ENCODE data around the gene CYCS. TPM values are rescaled to one million over a fixed set of nuclear protein-coding genes. Genes with fewer than 3 reads are reported as not detected.

Gene CYCS
- total and polyA plus RNA-seq, 8 donors = 13.0 to 31.9 (median 26.3) TPM

DNA sequence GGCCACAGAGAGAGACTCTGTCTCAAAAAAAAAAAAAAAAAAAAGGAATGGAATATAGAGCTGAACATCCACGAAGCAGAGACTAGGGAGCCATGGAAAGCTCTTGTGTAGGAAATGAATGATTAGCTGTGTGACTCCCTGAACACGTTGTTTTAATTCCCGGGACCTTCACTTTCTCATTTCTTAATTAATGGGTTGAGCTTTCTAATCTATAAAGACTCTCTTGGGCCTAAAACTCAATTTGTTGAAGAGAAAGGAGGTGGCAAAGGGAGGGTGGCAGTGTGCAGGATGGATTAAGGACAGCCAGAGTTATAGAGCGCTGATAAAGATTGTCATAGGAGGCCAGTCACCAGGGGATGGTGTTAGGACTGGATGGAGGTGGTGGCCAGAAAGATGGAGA lies 48.0 kb downstream of the CYCS start:
- FAIRE-seq (no peak), DNase-seq (no peak)
- 81 to 89% methylated on average over 4 of the region's 4 CpGs for WGBS, 2 donors

DNA sequence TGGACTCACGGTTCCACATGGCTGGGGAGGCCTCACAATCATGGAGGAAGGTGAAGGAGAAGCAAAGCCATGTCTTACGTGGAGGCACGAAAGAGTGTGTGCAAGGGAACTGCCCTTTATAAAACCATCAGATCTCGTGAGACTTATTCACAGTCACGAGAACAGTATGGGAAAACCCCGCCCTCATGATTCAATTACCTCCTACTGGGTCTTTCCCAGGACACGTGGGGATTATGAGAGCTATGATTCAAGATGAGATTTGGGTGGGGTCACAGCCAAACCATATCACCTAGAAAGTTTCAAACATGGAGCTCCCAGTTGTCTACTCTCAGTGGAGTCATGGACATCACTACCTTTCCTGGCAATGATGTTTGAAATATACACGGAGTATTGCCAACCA lies 49.6 kb downstream of the CYCS start:
- H3K9me3 ChIP-seq = no peaks in the 10 kb centered on the region
- DNase-seq (no peak), ATAC-seq (no peak), FAIRE-seq (no peak)
- no peaks in the 10 kb centered on the region for H3K36me3 ChIP-seq
- 69 to 84% methylated on average over 8 of the region's 8 CpGs for WGBS, 2 donors
- H3K4me3 ChIP-seq = no peak overlapping the region
- H3K27ac ChIP-seq = no peak overlapping the region
- intact Hi-C loops (cut with DNase I) = loop anchor here in 1 of 3 donors (10.0 kb wide), 1 partner anchor 261 kb away; no protein-coding TSS in a partner anchor
- H3K27me3 ChIP-seq = no peaks in the 10 kb centered on the region
- H3K4me1 ChIP-seq = peaks cover 0 to 6% (median 0%) of the 10 kb centered on the region in 3 donors
- TF ChIP-seq, protein P1, sequence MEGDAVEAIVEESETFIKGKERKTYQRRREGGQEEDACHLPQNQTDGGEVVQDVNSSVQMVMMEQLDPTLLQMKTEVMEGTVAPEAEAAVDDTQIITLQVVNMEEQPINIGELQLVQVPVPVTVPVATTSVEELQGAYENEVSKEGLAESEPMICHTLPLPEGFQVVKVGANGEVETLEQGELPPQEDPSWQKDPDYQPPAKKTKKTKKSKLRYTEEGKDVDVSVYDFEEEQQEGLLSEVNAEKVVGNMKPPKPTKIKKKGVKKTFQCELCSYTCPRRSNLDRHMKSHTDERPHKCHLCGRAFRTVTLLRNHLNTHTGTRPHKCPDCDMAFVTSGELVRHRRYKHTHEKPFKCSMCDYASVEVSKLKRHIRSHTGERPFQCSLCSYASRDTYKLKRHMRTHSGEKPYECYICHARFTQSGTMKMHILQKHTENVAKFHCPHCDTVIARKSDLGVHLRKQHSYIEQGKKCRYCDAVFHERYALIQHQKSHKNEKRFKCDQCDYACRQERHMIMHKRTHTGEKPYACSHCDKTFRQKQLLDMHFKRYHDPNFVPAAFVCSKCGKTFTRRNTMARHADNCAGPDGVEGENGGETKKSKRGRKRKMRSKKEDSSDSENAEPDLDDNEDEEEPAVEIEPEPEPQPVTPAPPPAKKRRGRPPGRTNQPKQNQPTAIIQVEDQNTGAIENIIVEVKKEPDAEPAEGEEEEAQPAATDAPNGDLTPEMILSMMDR (IDR thresholded peaks at IDR 0.05) = no peak

More for the DNA sequence above, 48.0 kb downstream of the CYCS start:
- Histone ChIP-seq H3K9me3 (no peaks in the 10 kb centered on the region), H3K27me3 (no peaks in the 10 kb centered on the region), H3K36me3 (no peaks in the 10 kb centered on the region), H3K4me3 (no peak overlapping the region), H3K4me1 (peaks cover 0 to 6% (median 0%) of the 10 kb centered on the region in 3 donors), H3K27ac (no peak overlapping the region)
- no peak for ATAC-seq
- TF ChIP-seq, protein P1 (IDR thresholded peaks at IDR 0.05) = no peak
- intact Hi-C loops (cut with DNase I) = loop anchor here in 1 of 3 donors (10.0 kb wide), 1 partner anchor 262 kb away; no protein-coding TSS in a partner anchor

DNA sequence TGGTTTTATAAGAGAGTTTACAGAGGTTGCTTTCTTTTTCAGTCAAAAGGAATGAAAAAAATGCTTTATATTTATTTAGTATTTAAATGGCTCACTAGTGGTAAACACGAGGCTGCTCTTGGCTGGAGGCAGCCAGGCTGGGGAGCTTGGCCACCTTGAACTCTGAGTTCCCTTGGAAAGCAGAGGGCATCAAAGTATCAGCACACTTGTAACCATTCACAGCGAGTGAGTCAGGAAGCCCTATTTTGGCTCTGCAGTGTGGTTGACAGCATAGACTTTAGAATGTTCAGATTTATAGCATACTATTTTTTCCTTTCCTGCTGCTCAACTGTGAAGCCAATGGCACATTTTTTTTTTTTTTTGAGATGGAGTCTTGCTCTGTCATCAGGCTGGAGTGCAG lies 51.6 kb downstream of the CYCS start:
- ATAC-seq (peak in 2 of 4 donors; percentile 22 to 42), DNase-seq (no peak)
- H3K9me3 ChIP-seq = no peaks in the 10 kb centered on the region

More for the DNA sequence above, 51.6 kb downstream of the CYCS start:
- Histone ChIP-seq H3K4me1 (peaks cover 0 to 11% (median 0%) of the 10 kb centered on the region in 3 donors), H3K27ac (peak overlapping the region in 1 of 4 donors; percentile 28), H3K4me3 (no peak overlapping the region), H3K27me3 (no peaks in the 10 kb centered on the region), H3K36me3 (no peaks in the 10 kb centered on the region)
- TF ChIP-seq, protein P1 (IDR thresholded peaks at IDR 0.05) = no peak
- intact Hi-C loops (cut with DNase I) = loop anchor here in 1 of 3 donors (10.0 kb wide), 1 partner anchor 259 kb away; no protein-coding TSS in a partner anchor
- 18 to 29% methylated on average over 2 of the region's 2 CpGs for WGBS, 2 donors
- FAIRE-seq = no peak

Other genes with a start within 250 kb of the CYCS start
- 1 to 10 TPM; 1.5 to 9.5 (median 3.7) TPM for gene OSBPL3, start 145.1 kb downstream of the CYCS start, total RNA-seq
- 1 to 10 TPM; 3.9 to 4.7 TPM for gene OSBPL3, start 145.1 kb downstream of the CYCS start, polyA plus RNA-seq
- not detected for gene NPVF, start 103.2 kb upstream of the CYCS start, total RNA-seq
- gene NPVF, start 103.2 kb upstream of the CYCS start, polyA plus RNA-seq = not detected